Measurements from ENCODE around the gene TRAK1.

- TF ChIP-seq CTCF (optimal IDR thresholded peaks at IDR 0.05 in 1 of 3, IDR thresholded peaks at IDR 0.05 in 1 of 3, conservative IDR thresholded peaks at IDR 0.05 in 1 of 3; ENCODE audit: extremely low read depth in 1 of 3, insufficient read depth in 2 of 3, low read length in 3 of 3) (no peak), EZH2 (IDR thresholded peaks at IDR 0.05; ENCODE audit: low read length) (no peak)
Measured at GRCh38 chr3:42095540-42095939, 4.4 kb downstream of the TRAK1 start.
